Loucy (cell line): ENCODE measurements around the gene GRPEL1.

ENCODE experiments used
- EZH2phosphoT487 ChIP-seq: fragments of 200-600 bp; IDR thresholded peaks from 2 replicates; pipeline ENCODE4 v1.6.1; 2018; ENCODE audit warnings: antibody characterized with exemption, mild to moderate bottlenecking, moderate library complexity, borderline replicate concordance
- TF ChIP-seq, protein P1 (sequence below): fragments of 200-600 bp; sonication (generic); conservative IDR thresholded peaks from 2 replicates; pipeline ENCODE4 v1.5.1; 2014; ENCODE audit warnings: mild to moderate bottlenecking, antibody characterized with exemption, low read length

DNA sequence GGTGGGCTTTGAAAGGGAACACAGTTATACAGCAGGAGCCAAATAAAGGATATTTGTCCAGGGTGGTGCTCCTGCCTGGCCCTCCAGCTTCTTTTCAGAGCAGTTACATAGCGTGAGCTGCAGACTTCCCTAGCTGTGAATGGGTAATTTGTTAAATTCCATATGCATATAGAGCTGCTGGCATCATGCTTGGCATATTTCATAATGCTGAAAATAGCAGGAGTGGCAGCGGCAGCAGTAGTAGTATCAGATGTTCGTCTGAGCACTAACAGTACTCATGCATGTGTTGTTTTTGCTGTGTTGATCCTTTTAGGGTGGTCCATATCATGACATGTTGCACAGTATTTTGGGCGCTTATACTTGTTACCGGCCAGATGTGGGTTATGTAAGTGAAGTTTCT lies 58.3 kb downstream of the GRPEL1 start:
- TF ChIP-seq, protein P1, sequence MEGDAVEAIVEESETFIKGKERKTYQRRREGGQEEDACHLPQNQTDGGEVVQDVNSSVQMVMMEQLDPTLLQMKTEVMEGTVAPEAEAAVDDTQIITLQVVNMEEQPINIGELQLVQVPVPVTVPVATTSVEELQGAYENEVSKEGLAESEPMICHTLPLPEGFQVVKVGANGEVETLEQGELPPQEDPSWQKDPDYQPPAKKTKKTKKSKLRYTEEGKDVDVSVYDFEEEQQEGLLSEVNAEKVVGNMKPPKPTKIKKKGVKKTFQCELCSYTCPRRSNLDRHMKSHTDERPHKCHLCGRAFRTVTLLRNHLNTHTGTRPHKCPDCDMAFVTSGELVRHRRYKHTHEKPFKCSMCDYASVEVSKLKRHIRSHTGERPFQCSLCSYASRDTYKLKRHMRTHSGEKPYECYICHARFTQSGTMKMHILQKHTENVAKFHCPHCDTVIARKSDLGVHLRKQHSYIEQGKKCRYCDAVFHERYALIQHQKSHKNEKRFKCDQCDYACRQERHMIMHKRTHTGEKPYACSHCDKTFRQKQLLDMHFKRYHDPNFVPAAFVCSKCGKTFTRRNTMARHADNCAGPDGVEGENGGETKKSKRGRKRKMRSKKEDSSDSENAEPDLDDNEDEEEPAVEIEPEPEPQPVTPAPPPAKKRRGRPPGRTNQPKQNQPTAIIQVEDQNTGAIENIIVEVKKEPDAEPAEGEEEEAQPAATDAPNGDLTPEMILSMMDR, result no peak
- no peak for TF ChIP-seq EZH2phosphoT487
